ENCODE data around the gene ADCY5.

The ADCY5 gene

GRCh38 chr3:123409443-123410148, 39.3 kb downstream of the ADCY5 start:
- TF ChIP-seq REST (IDR thresholded peaks at IDR 0.05; ENCODE audit: insufficient read depth in 1 of 2, low read depth in 2 of 2, low read length in 2 of 2) = no peak
- no peak for TF ChIP-seq TAF1 (IDR thresholded peaks at IDR 0.05; ENCODE audit: borderline replicate concordance, insufficient read depth, low read length)
- no peak for TF ChIP-seq POLR2AphosphoS5 (IDR thresholded peaks at IDR 0.05; ENCODE audit: low read depth, low read length)
- TF ChIP-seq FOXP2 (optimal IDR thresholded peaks at IDR 0.05; ENCODE audit: borderline replicate concordance, extremely low read depth, extremely low read length, insufficient read depth) = no peak
- no peak for TF ChIP-seq SIN3A (IDR thresholded peaks at IDR 0.05; ENCODE audit: borderline replicate concordance, insufficient read depth, low read length)

GRCh38 chr3:123406598-123406997, 42.3 kb downstream of the ADCY5 start:
- TF ChIP-seq FOXP2 (optimal IDR thresholded peaks at IDR 0.05; ENCODE audit: borderline replicate concordance, extremely low read depth, extremely low read length, insufficient read depth) (no peak), POLR2AphosphoS5 (IDR thresholded peaks at IDR 0.05; ENCODE audit: low read depth, low read length) (no peak), REST (IDR thresholded peaks at IDR 0.05; ENCODE audit: insufficient read depth in 1 of 2, low read depth in 2 of 2, low read length in 2 of 2) (no peak), SIN3A (IDR thresholded peaks at IDR 0.05; ENCODE audit: borderline replicate concordance, insufficient read depth, low read length) (no peak), TAF1 (IDR thresholded peaks at IDR 0.05; ENCODE audit: borderline replicate concordance, insufficient read depth, low read length) (no peak)

- TF ChIP-seq POLR2AphosphoS5 (IDR thresholded peaks at IDR 0.05; ENCODE audit: low read depth, low read length) (no peak), FOXP2 (optimal IDR thresholded peaks at IDR 0.05; ENCODE audit: borderline replicate concordance, extremely low read depth, extremely low read length, insufficient read depth) (no peak), SIN3A (IDR thresholded peaks at IDR 0.05; ENCODE audit: borderline replicate concordance, insufficient read depth, low read length) (no peak), REST (IDR thresholded peaks at IDR 0.05; ENCODE audit: insufficient read depth in 1 of 2, low read depth in 2 of 2, low read length in 2 of 2) (no peak), TAF1 (IDR thresholded peaks at IDR 0.05; ENCODE audit: borderline replicate concordance, insufficient read depth, low read length) (no peak)
These were observed 42.9 kb downstream of the ADCY5 start for GRCh38 chr3:123405936-123406510.

DNA sequence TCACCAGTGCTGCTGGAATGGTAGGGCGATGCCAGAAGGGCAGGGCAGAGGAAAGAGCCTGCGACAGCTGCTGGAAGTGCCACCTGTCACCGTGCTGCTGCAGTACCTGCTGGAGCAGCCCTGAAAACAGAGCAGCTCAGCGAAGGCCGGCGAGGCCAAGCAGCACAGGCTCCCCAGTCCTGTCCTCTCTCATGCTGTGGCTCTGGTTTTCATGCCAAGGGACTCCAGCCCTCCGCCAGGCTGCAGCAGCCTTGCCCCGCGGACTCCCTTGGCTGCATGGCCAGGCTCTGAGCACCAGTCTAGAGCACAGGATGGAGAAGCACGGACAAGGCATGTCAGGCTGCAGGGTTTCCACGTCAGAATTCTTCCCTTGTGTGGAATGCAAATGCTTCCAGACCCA, 43.9 kb downstream of the ADCY5 start:
- TF ChIP-seq REST (IDR thresholded peaks at IDR 0.05; ENCODE audit: insufficient read depth in 1 of 2, low read depth in 2 of 2, low read length in 2 of 2) (no peak), SIN3A (IDR thresholded peaks at IDR 0.05; ENCODE audit: borderline replicate concordance, insufficient read depth, low read length) (no peak), POLR2AphosphoS5 (IDR thresholded peaks at IDR 0.05; ENCODE audit: low read depth, low read length) (no peak), FOXP2 (optimal IDR thresholded peaks at IDR 0.05; ENCODE audit: borderline replicate concordance, extremely low read depth, extremely low read length, insufficient read depth) (no peak), TAF1 (IDR thresholded peaks at IDR 0.05; ENCODE audit: borderline replicate concordance, insufficient read depth, low read length) (no peak)

Data from PFSK-1 (cell line).